Sciatic nerve (tissue), 2 donors: ENCODE data around the gene CEP19. TPM values are rescaled to one million over a fixed set of nuclear protein-coding genes. Genes with fewer than 3 reads are reported as not detected.

Experiments used
- ATAC-seq: fragments of 200-7000 bp; cut with Tn5 transposase; one replicate; pipeline ENCODE4 v1.9.1; 2020; ENCODE audit warnings: mild to moderate bottlenecking, moderate library complexity
- DNase-seq: peaks from one replicate; pipeline ENCODE4 v3.0.0-alpha.2; 2020; ENCODE audit warnings: low spot score
- intact Hi-C: fragments of 100-400 bp; cut with DNase I; formaldehyde crosslinking; loops from one replicate; pipeline ENCODE4 v1.14.2; 2022
- total RNA-seq: library from RNA; stranded (reverse); fragmentation: NEBNext Ultra II Directional; extraction: Animal tissue kit (Norgen Biotek cat#: 25700); gene quantifications from one replicate; pipeline ENCODE4 v1.2.1, GENCODE V29; 2021
- donor health status: DM: no; HTN: no; CAD: no.
- donor health status: DM: no; HTN: no; CAD: no.

The CEP19 gene
- total RNA-seq, 1 donor from 2014 or later = 1.7 TPM

DNA sequence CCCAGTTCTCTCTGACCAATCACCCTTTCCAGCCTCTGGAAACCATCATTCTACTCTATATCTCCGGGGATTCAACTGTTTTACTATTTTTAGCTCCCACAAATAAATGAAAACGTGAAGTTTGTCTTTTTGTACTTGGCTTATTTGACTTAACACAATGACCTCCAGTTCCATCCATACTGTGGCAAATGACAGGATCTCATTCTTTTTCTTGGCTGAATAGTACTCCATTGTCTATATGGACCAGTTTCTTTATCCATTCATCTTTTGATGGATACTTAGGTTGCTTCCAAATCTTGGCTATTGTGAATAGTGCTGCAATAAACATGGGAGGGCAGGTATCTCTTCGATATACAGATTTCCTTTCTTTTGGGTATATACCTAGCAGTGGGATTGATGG lies 38.4 kb downstream of the CEP19 start:
- intact Hi-C loops = no loop called here
- DNase-seq (no peak), ATAC-seq (no peak)

- ATAC-seq (peak; percentile 65), DNase-seq (peak; percentile 49)
- intact Hi-C loops = no loop called here
Observed at GRCh38 chr3:196670339-196670738, 41.7 kb downstream of the CEP19 start.

DNA sequence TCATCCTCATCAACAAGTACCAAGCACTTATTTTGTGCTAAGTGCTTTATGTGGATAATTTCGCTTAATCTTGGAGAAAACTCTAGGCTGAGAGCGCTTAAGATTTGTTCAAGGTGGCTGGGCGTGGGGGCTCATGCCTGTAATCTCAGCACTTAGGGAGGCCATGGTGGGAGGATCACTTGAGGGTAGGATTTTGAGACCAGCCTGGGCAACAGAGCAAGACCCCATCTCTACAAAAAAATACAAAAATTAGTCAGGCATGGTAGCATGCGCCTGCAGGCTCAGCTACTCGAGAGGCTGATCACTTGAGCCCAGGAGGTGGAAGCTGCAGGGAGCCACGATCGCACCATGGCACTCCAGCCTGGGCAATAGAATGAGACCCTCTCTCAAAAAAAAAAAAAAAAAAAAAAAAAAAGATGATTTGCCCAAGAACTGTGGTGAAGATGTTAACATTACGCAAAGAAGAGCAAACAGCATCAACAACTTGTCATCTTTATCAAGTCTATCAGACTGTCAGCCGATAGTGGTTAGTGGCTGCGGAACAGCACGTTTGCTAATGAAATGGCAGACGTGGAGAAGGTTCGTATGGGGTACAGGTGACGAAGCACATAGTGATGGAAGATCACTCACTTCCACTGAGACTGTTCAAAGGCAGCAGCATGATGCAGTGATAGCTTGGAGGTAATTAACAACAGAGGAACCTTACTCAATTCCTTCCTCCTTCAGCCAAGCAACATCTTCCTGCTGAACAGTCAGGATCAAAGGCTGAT lies 44.8 kb downstream of the CEP19 start:
- DNase-seq = peak; percentile 28
- no peak for ATAC-seq
- intact Hi-C loops = no loop called here

GRCh38 chr3:196666001-196666867 lies 45.8 kb downstream of the CEP19 start:
- DNase-seq (peak; percentile 47), ATAC-seq (peak; percentile 86)
- intact Hi-C loops = no loop called here

GRCh38 chr3:196662711-196663571 lies 49.1 kb downstream of the CEP19 start:
- peak; percentile 28 for DNase-seq
- intact Hi-C loops = no loop called here

DNA sequence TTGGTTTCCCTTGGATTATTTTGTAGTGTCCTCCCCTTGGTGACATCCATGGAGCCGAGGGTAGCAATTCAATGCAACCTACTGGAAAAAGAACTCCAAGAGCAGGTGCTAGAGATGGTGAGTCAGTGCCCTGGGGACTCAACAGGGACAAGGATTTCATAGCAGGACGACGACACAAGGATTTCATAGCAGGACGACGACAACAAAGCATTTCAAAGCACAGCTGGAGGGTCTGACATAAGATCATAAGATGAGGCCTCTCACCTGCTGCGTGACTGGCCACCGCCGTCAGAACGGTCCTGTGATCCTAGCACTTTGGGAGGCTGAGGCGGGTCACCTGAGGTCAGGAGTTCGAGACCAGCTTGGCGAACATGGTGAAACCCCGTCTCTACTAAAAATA lies 50.0 kb downstream of the CEP19 start:
- ATAC-seq = no peak
- intact Hi-C loops = no loop called here
- peak; percentile 25 for DNase-seq

More at GRCh38 chr3:196662711-196663571, 49.1 kb downstream of the CEP19 start:
- ATAC-seq = no peak

- DNase-seq (peak; percentile 55), ATAC-seq (no peak)
- intact Hi-C loops = no loop called here
Observed at GRCh38 chr3:196661400-196661799, 50.6 kb downstream of the CEP19 start.

GRCh38 chr3:196660381-196661166 lies 51.5 kb downstream of the CEP19 start:
- intact Hi-C loops = no loop called here
- ATAC-seq (no peak), DNase-seq (peak; percentile 59)

GRCh38 chr3:196659901-196660351 lies 52.1 kb downstream of the CEP19 start:
- peak; percentile 53 for DNase-seq
- intact Hi-C loops = no loop called here
- no peak for ATAC-seq

Other genes with a start within 250 kb of the CEP19 start
- gene RNF168, start 208.5 kb downstream of the CEP19 start, total RNA-seq = 31.6 TPM
- gene SMCO1, start 196.9 kb downstream of the CEP19 start, total RNA-seq = not detected
- 13.5 TPM for gene WDR53, start 143.7 kb downstream of the CEP19 start, total RNA-seq
- gene FBXO45, start 143.6 kb downstream of the CEP19 start, total RNA-seq = 8.7 TPM
- gene NRROS, start 72.6 kb downstream of the CEP19 start, total RNA-seq = 10.0 TPM
- gene PIGX, start 127 bp upstream of the CEP19 start, total RNA-seq = 18.4 TPM
- 60.8 TPM for gene PAK2, start 27.6 kb upstream of the CEP19 start, total RNA-seq
- 50.3 TPM for gene SENP5, start 155.7 kb upstream of the CEP19 start, total RNA-seq
- 39.9 TPM for gene NCBP2, start 230.3 kb upstream of the CEP19 start, total RNA-seq